GM21723 (cell line): Measurements from ENCODE around the gene PRSS48.
"Not testable (repeated sequence)": the region's sequence is repeated elsewhere in the genome, so short reads cannot be mapped to it uniquely, and the experiment has no call there.

Experiments used
- ATAC-seq: cut with Tn5 transposase; IDR thresholded peaks from one replicate; pipeline ENCODE4 v1.9.1; 2021; ENCODE audit warnings: mild to moderate bottlenecking, moderate library complexity; ENCODE audit not compliant: unreplicated experiment

The PRSS48 gene

GRCh38 chr4:151259752-151260151, 17.2 kb upstream of the PRSS48 start:
- no peak for ATAC-seq

GRCh38 chr4:151260526-151260925, 16.4 kb upstream of the PRSS48 start:
- ATAC-seq: no peak

- no peak for ATAC-seq
Observed at GRCh38 chr4:151263455-151263854, 13.5 kb upstream of the PRSS48 start.

GRCh38 chr4:151266497-151266896, 10.5 kb upstream of the PRSS48 start:
- no peak for ATAC-seq

GRCh38 chr4:151267104-151267503, 9.9 kb upstream of the PRSS48 start:
- ATAC-seq: no peak

- ATAC-seq: no peak
Observed at GRCh38 chr4:151267822-151268535, 9.0 kb upstream of the PRSS48 start.

GRCh38 chr4:151268905-151269304, 8.1 kb upstream of the PRSS48 start:
- ATAC-seq: not testable (repeated sequence)

GRCh38 chr4:151284534-151285245, 7.7 kb downstream of the PRSS48 start:
- no peak for ATAC-seq

GRCh38 chr4:151287409-151287808, 10.4 kb downstream of the PRSS48 start:
- ATAC-seq: no peak

- no peak for ATAC-seq
Observed at GRCh38 chr4:151291485-151291884, 14.5 kb downstream of the PRSS48 start.

- ATAC-seq: no peak
Observed at GRCh38 chr4:151292038-151292437, 15.1 kb downstream of the PRSS48 start.

GRCh38 chr4:151294833-151295496, 18.0 kb downstream of the PRSS48 start:
- ATAC-seq: no peak

GRCh38 chr4:151296227-151296626, 19.3 kb downstream of the PRSS48 start:
- no peak for ATAC-seq

GRCh38 chr4:151297170-151297569, 20.2 kb downstream of the PRSS48 start:
- no peak for ATAC-seq

GRCh38 chr4:151302432-151302831, 25.5 kb downstream of the PRSS48 start:
- no peak for ATAC-seq

- ATAC-seq: no peak
Observed at GRCh38 chr4:151304226-151304625, 27.3 kb downstream of the PRSS48 start.

- ATAC-seq: peak; percentile 85
Observed at GRCh38 chr4:151304755-151305154, 27.8 kb downstream of the PRSS48 start.

GRCh38 chr4:151310124-151310728, 33.3 kb downstream of the PRSS48 start:
- ATAC-seq: no peak

- ATAC-seq: no peak
Observed at GRCh38 chr4:151313306-151314009, 36.5 kb downstream of the PRSS48 start.

GRCh38 chr4:151314010-151314355, 37.0 kb downstream of the PRSS48 start:
- ATAC-seq: no peak

- no peak for ATAC-seq
Observed at GRCh38 chr4:151314479-151314878, 37.5 kb downstream of the PRSS48 start.
